ENCODE results near the gene GALK2.

The GALK2 gene

GRCh38 chr15:49372366-49372765 is 202.3 kb downstream of the GALK2 start:
- H3K27me3 ChIP-seq (ENCODE audit: control insufficient read depth in 2 of 2, insufficient read depth in 2 of 2, low read length in 2 of 2) = no peaks in the 10 kb centered on the region

GRCh38 chr15:49379996-49380395 is 209.9 kb downstream of the GALK2 start:
- Histone ChIP-seq H3K4me1 (ENCODE audit: control insufficient read depth in 2 of 2, insufficient read depth in 2 of 2, low read length in 2 of 2) (no peaks in the 10 kb centered on the region), H3K4me3 (ENCODE audit: low read length in 2 of 2) (no peak overlapping the region), H3K27ac (ENCODE audit: low read depth in 2 of 2, low read length in 2 of 2) (no peak overlapping the region), H3K9me3 (ENCODE audit: control insufficient read depth in 2 of 2, low read length in 2 of 2) (no peaks in the 10 kb centered on the region), H3K36me3 (ENCODE audit: control insufficient read depth in 2 of 2, insufficient read depth in 2 of 2, low read length in 2 of 2) (no peaks in the 10 kb centered on the region), H3K9ac (ENCODE audit: low read depth in 1 of 2, low read length in 2 of 2) (no peak overlapping the region), H3K27me3 (ENCODE audit: control insufficient read depth in 2 of 2, insufficient read depth in 2 of 2, low read length in 2 of 2) (no peaks in the 10 kb centered on the region)

More at GRCh38 chr15:49372366-49372765, 202.3 kb downstream of the GALK2 start:
- H3K4me3 ChIP-seq (ENCODE audit: low read length in 2 of 2) = no peak overlapping the region
- no peak overlapping the region for H3K27ac ChIP-seq (ENCODE audit: low read depth in 2 of 2, low read length in 2 of 2)
- H3K9me3 ChIP-seq (ENCODE audit: control insufficient read depth in 2 of 2, low read length in 2 of 2) = no peaks in the 10 kb centered on the region
- H3K36me3 ChIP-seq (ENCODE audit: control insufficient read depth in 2 of 2, insufficient read depth in 2 of 2, low read length in 2 of 2) = no peaks in the 10 kb centered on the region
- H3K9ac ChIP-seq (ENCODE audit: low read depth in 1 of 2, low read length in 2 of 2) = no peak overlapping the region
- H3K4me1 ChIP-seq (ENCODE audit: control insufficient read depth in 2 of 2, insufficient read depth in 2 of 2, low read length in 2 of 2) = no peaks in the 10 kb centered on the region

GRCh38 chr15:49380912-49381311 is 210.9 kb downstream of the GALK2 start:
- no peaks in the 10 kb centered on the region for H3K27me3 ChIP-seq (ENCODE audit: control insufficient read depth in 2 of 2, insufficient read depth in 2 of 2, low read length in 2 of 2)
- no peak overlapping the region for H3K9ac ChIP-seq (ENCODE audit: low read depth in 1 of 2, low read length in 2 of 2)
- H3K36me3 ChIP-seq (ENCODE audit: control insufficient read depth in 2 of 2, insufficient read depth in 2 of 2, low read length in 2 of 2) = no peaks in the 10 kb centered on the region
- no peak overlapping the region for H3K27ac ChIP-seq (ENCODE audit: low read depth in 2 of 2, low read length in 2 of 2)
- no peak overlapping the region for H3K4me3 ChIP-seq (ENCODE audit: low read length in 2 of 2)
- H3K4me1 ChIP-seq (ENCODE audit: control insufficient read depth in 2 of 2, insufficient read depth in 2 of 2, low read length in 2 of 2) = no peaks in the 10 kb centered on the region
- H3K9me3 ChIP-seq (ENCODE audit: control insufficient read depth in 2 of 2, low read length in 2 of 2) = no peaks in the 10 kb centered on the region
